GM12878 (cell line): Measurements from ENCODE around the gene TTC23. TPM values are rescaled to one million over a fixed set of nuclear protein-coding genes. Genes with fewer than 3 reads are reported as not detected.

ENCODE experiments used
- ATAC-seq: fragments of 200-7000 bp; cut with Tn5 transposase; 3 replicates; pipeline ENCODE4 v1.9.1; 2020; ENCODE audit warnings: mild to moderate bottlenecking, moderate library complexity
- BruUV-seq: library from RNA; stranded (reverse); fragments of 400-500 nt; replicated peaks from 2 replicates; lab custom pipeline; 2021; lab: Mats Ljungman, UMichigan
- CTCF ChIA-PET: fragments of 300-600 bp; sonication (Branson Sonifier 250); formaldehyde crosslinking; extraction: SDS; loops from one replicate; lab custom pipeline; 2021; ENCODE audit warnings: inconsistent platforms; lab: Yijun Ruan, JAX
- POLR2A ChIA-PET: fragments of 350-600 bp; formaldehyde crosslinking; extraction: SDS; loops from one replicate; lab custom pipeline; 2021; ENCODE audit warnings: inconsistent platforms; lab: Charles Lee
- RAD21 ChIA-PET: fragments of 300-600 bp; sonication (Branson Sonifier 250); formaldehyde crosslinking; loops from one replicate; lab custom pipeline; 2023; ENCODE audit warnings: antibody characterized with exemption; ENCODE audit not compliant: unreplicated experiment; lab: Charles Lee
- SMC1A ChIA-PET: fragments of 300-600 bp; sonication (Branson Sonifier 250); formaldehyde crosslinking; loops from one replicate; lab custom pipeline; 2023; ENCODE audit not compliant: unreplicated experiment, uncharacterized antibody; lab: Charles Lee
- DNase-seq: peaks from one replicate; pipeline ENCODE4 v3.0.0-alpha.2; 2011; ENCODE audit warnings: low read depth, low spot score
- FAIRE-seq: peaks from 3 replicates; lab custom pipeline; 2011; peaks lifted over from hg19 to GRCh38; lab: Jason Lieb, UNC
- H2AFZ ChIP-seq: 2 replicates; pipeline ENCODE4 v1.6.0; 2011; ENCODE audit warnings: low read depth, low read length, control low read depth; ENCODE audit not compliant: control insufficient read depth
- H3K27ac ChIP-seq: 2 replicates; pipeline ENCODE4 v1.5.1; 2011; ENCODE audit warnings: control low read depth; ENCODE audit not compliant: control insufficient read depth, insufficient read depth
- H3K27me3 ChIP-seq, 2 experiments: replicated peaks in 1 of 2; 2 replicates each; pipeline versions ENCODE4 v1.6.0 to v1.6.1; 2011; ENCODE audit warnings: low read length in 1 of 2; ENCODE audit not compliant: control insufficient read depth in 2 of 2, insufficient read depth in 2 of 2
- H3K36me3 ChIP-seq, 2 experiments: 2 replicates each; pipeline ENCODE4 v1.5.1; 2011; ENCODE audit warnings: low read length in 1 of 2; ENCODE audit not compliant: control insufficient read depth in 2 of 2, insufficient read depth in 2 of 2
- H3K4me1 ChIP-seq: 2 replicates; pipeline ENCODE4 v1.6.1; 2011; ENCODE audit warnings: mild to moderate bottlenecking, low read length, moderate library complexity, mixed read lengths; ENCODE audit not compliant: control insufficient read depth, insufficient read depth
- H3K4me2 ChIP-seq: 2 replicates; pipeline ENCODE4 v1.6.0; 2011; ENCODE audit warnings: control low read depth; ENCODE audit not compliant: control insufficient read depth, insufficient read depth
- H3K4me3 ChIP-seq: fragments of 200-600 bp; sonication (generic); 2 replicates; pipeline ENCODE4 v1.5.1; 2016
- H3K79me2 ChIP-seq: 2 replicates; pipeline ENCODE4 v1.6.0; 2011; ENCODE audit warnings: low read length; ENCODE audit not compliant: control insufficient read depth, insufficient read depth
- H3K9ac ChIP-seq: 2 replicates; pipeline ENCODE4 v1.8.0; 2011; ENCODE audit warnings: low read length, control low read depth, mixed read lengths; ENCODE audit not compliant: control insufficient read depth, insufficient read depth
- H3K9me3 ChIP-seq: replicated peaks from 3 replicates; pipeline ENCODE4 v1.5.1; 2011; ENCODE audit warnings: mild to moderate bottlenecking, low read length; ENCODE audit not compliant: control insufficient read depth, insufficient read depth
- H4K20me1 ChIP-seq: 2 replicates; pipeline ENCODE4 v1.6.0; 2011; ENCODE audit not compliant: control insufficient read depth, insufficient read depth
- ATF3 ChIP-seq: IDR thresholded peaks from 2 replicates; pipeline ENCODE4 v1.6.1; 2011; ENCODE audit warnings: low read depth, mild to moderate bottlenecking, low read length, moderate library complexity, borderline replicate concordance; ENCODE audit errors: extremely low read depth
- GABPA ChIP-seq: IDR thresholded peaks from 2 replicates; pipeline ENCODE4 v1.6.1; 2014; ENCODE audit warnings: antibody characterized with exemption, low read depth, mild to moderate bottlenecking, inconsistent platforms
- HDAC2 ChIP-seq: fragments of 200-600 bp; sonication (generic); IDR thresholded peaks from 2 replicates; pipeline ENCODE4 v1.6.1; 2017
- MXI1 ChIP-seq: fragments of 150-350 bp; IDR thresholded peaks from 2 replicates; pipeline ENCODE4 v1.6.1; 2011; ENCODE audit warnings: low read depth, mild to moderate bottlenecking, inconsistent platforms, low read length, improper control_type of control experiment
- MYC ChIP-seq: IDR thresholded peaks from 2 replicates; pipeline ENCODE4 v1.6.1; 2011; ENCODE audit warnings: mild to moderate bottlenecking, low read length, moderate library complexity, inconsistent platforms; ENCODE audit not compliant: insufficient read depth, insufficient replicate concordance, insufficient read length, severe bottlenecking
- NFIC ChIP-seq: IDR thresholded peaks from 2 replicates; pipeline ENCODE4 v1.6.1; 2012; ENCODE audit warnings: low read depth, mild to moderate bottlenecking, inconsistent platforms, low read length, moderate library complexity
- POU2F2 ChIP-seq: IDR thresholded peaks from 3 replicates; pipeline ENCODE4 v1.6.1; 2011; ENCODE audit warnings: low read depth, mild to moderate bottlenecking, low read length, borderline replicate concordance
- SREBF2 ChIP-seq: IDR thresholded peaks from 2 replicates; pipeline ENCODE4 v1.6.1; 2012; ENCODE audit warnings: mild to moderate bottlenecking, low read length
- STAT1 ChIP-seq: fragments of 450-650 bp; conservative IDR thresholded peaks from 2 replicates; pipeline ENCODE4 v1.6.1; 2014; ENCODE audit warnings: antibody characterized with exemption, mild to moderate bottlenecking
- WGBS: methylation state at CpG from one replicate; pipeline ENCODE4 v1.1.6; 2016; ENCODE audit warnings: low lambda C conversion rate; ENCODE audit not compliant: insufficient replicate concordance, insufficient coverage; ENCODE audit errors: missing lambda C conversion rate; 5-methylcytosine and 5-hydroxymethylcytosine counted together
- in situ Hi-C: fragments of 300-500 bp; cut with MboI; formaldehyde crosslinking; loops from 9 replicates; pipeline ENCODE4 v1.14.3; 2018; ENCODE audit warnings: mixed read lengths
- intact Hi-C: fragments of 100-400 bp; cut with micrococcal nuclease; formaldehyde crosslinking; loops from one replicate; pipeline ENCODE4 v1.14.2; 2022; ENCODE audit not compliant: unreplicated experiment
- polyA plus RNA-seq, 11 experiments: library from polyadenylated mRNA; depleted of rRNA in 4 of 11; unstranded in 6 of 11; stranded (reverse) in 5 of 11; fragments of >200 nt; fragmentation: Nextera tagmentation in 4 of 11; fragmentation: Illumina TruSeq in 1 of 11; extraction: Ambion mirVana in 4 of 11; extraction: Trizol in 1 of 11; gene quantifications; 1 replicate in 1 of 11; 2 replicates in 10 of 11; pipeline versions ENCODE4 v1.2.1 to v1.2.3, GENCODE V29; 2011 to 2016; ENCODE audit warnings: inconsistent platforms in 2 of 11, missing spikeins in 2 of 11, low read depth in 1 of 11
- total RNA-seq, 4 experiments: library from RNA; depleted of rRNA in 3 of 4; stranded (reverse); fragments of >200 nt in 3 of 4; fragmentation: Illumina TruSeq in 1 of 4; extraction: Trizol in 1 of 4; gene quantifications; 2 replicates each; pipeline versions ENCODE4 v1.2.1 to v1.2.3, GENCODE V29; 2013 to 2021
- TF ChIP-seq, protein P1 (sequence below): fragments of 450-650 bp; IDR thresholded peaks from 2 replicates; pipeline ENCODE4 v1.6.1; 2016; ENCODE audit warnings: mild to moderate bottlenecking
- TF ChIP-seq, protein P2 (sequence below): fragments of 450-650 bp; IDR thresholded peaks from 2 replicates; pipeline ENCODE4 v1.6.1; 2017; ENCODE audit warnings: mild to moderate bottlenecking, low read depth, inconsistent platforms; ENCODE audit not compliant: poor library complexity, severe bottlenecking

Gene TTC23
- total and polyA plus RNA-seq, 10 of the 15 experiments (the other 5 are each of a cell fraction or from before 2014, with no cell fraction given), result 1.2 to 9.0 (median 6.5) TPM

DNA sequence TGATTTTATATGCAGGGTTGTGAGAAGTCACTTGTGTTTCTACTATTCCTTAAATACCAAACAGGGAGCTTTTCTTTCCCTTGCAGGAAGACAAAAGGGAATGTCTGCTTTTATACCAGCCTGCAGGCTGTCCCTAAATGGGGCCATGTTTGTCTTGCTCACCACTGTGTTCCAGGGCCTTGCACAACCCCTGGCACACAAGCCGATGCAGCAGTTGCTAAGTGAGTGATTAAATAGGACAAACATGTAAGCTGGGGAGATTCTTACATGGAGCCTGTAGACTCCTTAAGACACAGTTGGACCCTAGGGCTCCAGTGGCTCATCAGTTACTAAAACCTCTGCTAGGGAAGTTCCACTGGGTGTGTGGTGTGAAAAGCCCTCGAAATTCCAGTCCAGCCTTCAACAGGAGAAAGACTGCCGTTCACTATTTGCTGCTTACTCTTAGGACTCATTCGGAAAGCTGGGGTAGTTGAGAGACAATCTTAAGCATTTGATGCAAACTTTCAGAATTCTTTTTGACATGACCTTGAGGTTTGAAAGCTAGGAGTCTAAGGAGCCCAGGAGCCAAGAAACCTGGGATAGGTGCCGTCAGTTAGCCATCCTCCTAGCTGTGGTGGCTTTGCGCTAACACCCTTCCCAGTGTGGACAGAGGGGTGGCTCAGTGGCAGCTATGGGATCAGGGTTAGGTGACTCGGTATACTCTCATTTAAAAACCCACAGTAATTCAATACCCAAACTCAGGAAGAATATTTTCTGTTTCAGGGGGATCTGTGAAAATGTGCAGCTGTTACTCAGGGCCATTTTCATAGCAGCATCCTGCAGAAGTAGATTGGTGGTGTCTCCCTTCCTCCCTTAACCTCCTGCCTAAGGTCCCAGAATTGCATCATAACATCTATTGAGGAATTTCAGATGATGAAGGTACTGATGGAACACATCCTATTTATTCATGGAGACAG lies 105.4 kb downstream of the TTC23 start:
- no TSS peak for BruUV-seq
- H3K27me3 ChIP-seq, result no peaks in the 10 kb centered on the region
- intact Hi-C loops, result no loop called here
- WGBS, result 54% methylated on average over 7 of the region's 7 CpGs
- FAIRE-seq, result no peak
- H2AFZ ChIP-seq, result no peak overlapping the region
- no peak overlapping the region for H3K27ac ChIP-seq
- DNase-seq, result no peak
- H3K79me2 ChIP-seq, result no peaks in the 10 kb centered on the region
- H4K20me1 ChIP-seq, result no peaks in the 10 kb centered on the region
- ChIA-PET POLR2A (no interaction called here), SMC1A (interaction anchor here (0.9 to 2.2 kb wide), 6 partner anchors 12 to 60 kb away, joined by 3 to 4 read pairs (median 3); no protein-coding TSS in a partner anchor), CTCF (interaction anchor here (0.7 to 2.2 kb wide), 5 partner anchors 10 to 67 kb away, joined by 3 to 4 read pairs (median 3); no protein-coding TSS in a partner anchor), RAD21 (no interaction called here)
- TF ChIP-seq GABPA (no peak), SREBF2 (no peak), NFIC (no peak), MYC (no peak), HDAC2 (no peak), MXI1 (no peak), ATF3 (no peak), STAT1 (no peak), POU2F2 (no peak)
- TF ChIP-seq, protein P1, sequence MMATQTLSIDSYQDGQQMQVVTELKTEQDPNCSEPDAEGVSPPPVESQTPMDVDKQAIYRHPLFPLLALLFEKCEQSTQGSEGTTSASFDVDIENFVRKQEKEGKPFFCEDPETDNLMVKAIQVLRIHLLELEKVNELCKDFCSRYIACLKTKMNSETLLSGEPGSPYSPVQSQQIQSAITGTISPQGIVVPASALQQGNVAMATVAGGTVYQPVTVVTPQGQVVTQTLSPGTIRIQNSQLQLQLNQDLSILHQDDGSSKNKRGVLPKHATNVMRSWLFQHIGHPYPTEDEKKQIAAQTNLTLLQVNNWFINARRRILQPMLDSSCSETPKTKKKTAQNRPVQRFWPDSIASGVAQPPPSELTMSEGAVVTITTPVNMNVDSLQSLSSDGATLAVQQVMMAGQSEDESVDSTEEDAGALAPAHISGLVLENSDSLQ, result no peak
- TF ChIP-seq, protein P2, sequence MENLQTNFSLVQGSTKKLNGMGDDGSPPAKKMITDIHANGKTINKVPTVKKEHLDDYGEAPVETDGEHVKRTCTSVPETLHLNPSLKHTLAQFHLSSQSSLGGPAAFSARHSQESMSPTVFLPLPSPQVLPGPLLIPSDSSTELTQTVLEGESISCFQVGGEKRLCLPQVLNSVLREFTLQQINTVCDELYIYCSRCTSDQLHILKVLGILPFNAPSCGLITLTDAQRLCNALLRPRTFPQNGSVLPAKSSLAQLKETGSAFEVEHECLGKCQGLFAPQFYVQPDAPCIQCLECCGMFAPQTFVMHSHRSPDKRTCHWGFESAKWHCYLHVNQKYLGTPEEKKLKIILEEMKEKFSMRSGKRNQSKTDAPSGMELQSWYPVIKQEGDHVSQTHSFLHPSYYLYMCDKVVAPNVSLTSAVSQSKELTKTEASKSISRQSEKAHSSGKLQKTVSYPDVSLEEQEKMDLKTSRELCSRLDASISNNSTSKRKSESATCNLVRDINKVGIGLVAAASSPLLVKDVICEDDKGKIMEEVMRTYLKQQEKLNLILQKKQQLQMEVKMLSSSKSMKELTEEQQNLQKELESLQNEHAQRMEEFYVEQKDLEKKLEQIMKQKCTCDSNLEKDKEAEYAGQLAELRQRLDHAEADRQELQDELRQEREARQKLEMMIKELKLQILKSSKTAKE, result no peak
- in situ Hi-C loops, result no loop called here
- H3K9me3 ChIP-seq, result no peaks in the 10 kb centered on the region
- H3K9ac ChIP-seq, result no peak overlapping the region
- no peak overlapping the region for H3K4me2 ChIP-seq
- H3K4me3 ChIP-seq, result no peak overlapping the region
- H3K4me1 ChIP-seq, result no peaks in the 10 kb centered on the region
- no peaks in the 10 kb centered on the region for H3K36me3 ChIP-seq
- no peak for ATAC-seq
